Measurements from ENCODE around the gene MCU.
A peak's percentile ranks its signal among the peaks of the same experiment; 100 is the strongest.

MCU gene

GRCh38 chr10:72790216-72790990, 98.5 kb downstream of the MCU start:
- DNase-seq (ENCODE audit: low read depth) = no peak
- no peak overlapping the region for H3K4me3 ChIP-seq (ENCODE audit: low read depth, low read length)

GRCh38 chr10:72792288-72792687, 100.3 kb downstream of the MCU start:
- H3K4me3 ChIP-seq (ENCODE audit: low read depth, low read length) = no peak overlapping the region
- no peak for DNase-seq (ENCODE audit: low read depth)

- no peak for DNase-seq (ENCODE audit: low read depth)
- no peak overlapping the region for H3K4me3 ChIP-seq (ENCODE audit: low read depth, low read length)
Observed at GRCh38 chr10:72793752-72794151, 101.8 kb downstream of the MCU start.

GRCh38 chr10:72794260-72794659, 102.3 kb downstream of the MCU start:
- DNase-seq (ENCODE audit: low read depth) = no peak
- no peak overlapping the region for H3K4me3 ChIP-seq (ENCODE audit: low read depth, low read length)

GRCh38 chr10:72796042-72796441, 104.1 kb downstream of the MCU start:
- no peak for DNase-seq (ENCODE audit: low read depth)
- no peak overlapping the region for H3K4me3 ChIP-seq (ENCODE audit: low read depth, low read length)

GRCh38 chr10:72796538-72796937, 104.6 kb downstream of the MCU start:
- no peak overlapping the region for H3K4me3 ChIP-seq (ENCODE audit: low read depth, low read length)
- DNase-seq (ENCODE audit: low read depth) = no peak

- DNase-seq (ENCODE audit: low read depth) = no peak
- H3K4me3 ChIP-seq (ENCODE audit: low read depth, low read length) = no peak overlapping the region
Observed at GRCh38 chr10:72800000-72800740, 108.2 kb downstream of the MCU start.

- no peak for DNase-seq (ENCODE audit: low read depth)
- no peak overlapping the region for H3K4me3 ChIP-seq (ENCODE audit: low read depth, low read length)
Observed at GRCh38 chr10:72800741-72801092, 108.8 kb downstream of the MCU start.

GRCh38 chr10:72801263-72801868, 109.4 kb downstream of the MCU start:
- DNase-seq (ENCODE audit: low read depth) = no peak
- H3K4me3 ChIP-seq (ENCODE audit: low read depth, low read length) = no peak overlapping the region

- DNase-seq (ENCODE audit: low read depth) = no peak
- no peak overlapping the region for H3K4me3 ChIP-seq (ENCODE audit: low read depth, low read length)
Observed at GRCh38 chr10:72802332-72802731, 110.4 kb downstream of the MCU start.

- H3K4me3 ChIP-seq (ENCODE audit: low read depth, low read length) = peak overlapping the region; percentile 25
Observed at GRCh38 chr10:72802763-72803505, 111.0 kb downstream of the MCU start.

GRCh38 chr10:72808001-72808400, 116.1 kb downstream of the MCU start:
- H3K4me3 ChIP-seq (ENCODE audit: low read depth, low read length) = no peak overlapping the region
- no peak for DNase-seq (ENCODE audit: low read depth)

More at GRCh38 chr10:72802763-72803505, 111.0 kb downstream of the MCU start:
- DNase-seq (ENCODE audit: low read depth) = peak; percentile 34

- no peak for DNase-seq (ENCODE audit: low read depth)
- no peak overlapping the region for H3K4me3 ChIP-seq (ENCODE audit: low read depth, low read length)
Observed at GRCh38 chr10:72809006-72809405, 117.1 kb downstream of the MCU start.

GRCh38 chr10:72810976-72811375, 119.0 kb downstream of the MCU start:
- no peak for DNase-seq (ENCODE audit: low read depth)
- H3K4me3 ChIP-seq (ENCODE audit: low read depth, low read length) = no peak overlapping the region

GRCh38 chr10:72812415-72812752, 120.4 kb downstream of the MCU start:
- DNase-seq (ENCODE audit: low read depth) = no peak
- no peak overlapping the region for H3K4me3 ChIP-seq (ENCODE audit: low read depth, low read length)

- peak; percentile 88 for DNase-seq (ENCODE audit: low read depth)
- no peak overlapping the region for H3K4me3 ChIP-seq (ENCODE audit: low read depth, low read length)
Observed at GRCh38 chr10:72812753-72813430, 120.9 kb downstream of the MCU start.

GRCh38 chr10:72814099-72814790, 122.3 kb downstream of the MCU start:
- DNase-seq (ENCODE audit: low read depth) = no peak
- H3K4me3 ChIP-seq (ENCODE audit: low read depth, low read length) = no peak overlapping the region

- no peak overlapping the region for H3K4me3 ChIP-seq (ENCODE audit: low read depth, low read length)
- no peak for DNase-seq (ENCODE audit: low read depth)
Observed at GRCh38 chr10:72816565-72816964, 124.6 kb downstream of the MCU start.

GRCh38 chr10:72818076-72818475, 126.1 kb downstream of the MCU start:
- H3K4me3 ChIP-seq (ENCODE audit: low read depth, low read length) = no peak overlapping the region
- no peak for DNase-seq (ENCODE audit: low read depth)

Measured in skeletal muscle cell (primary cell).